Renal cortex interstitium (tissue), 15 donors: Measurements from ENCODE around the gene ZFP37. TPM values are rescaled to one million over a fixed set of nuclear protein-coding genes. Genes with fewer than 3 reads are reported as not detected.
"Not testable (repeated sequence)": the region's sequence is repeated elsewhere in the genome, so short reads cannot be mapped to it uniquely, and the experiment has no call there.

Experiments used
- DNase-seq, 11 donors: peaks; one replicate each; pipeline ENCODE4 v3.0.0-alpha.2; 2013; ENCODE audit warnings: low read depth in 9 of 11, low spot score in 4 of 11; ENCODE audit errors: extremely low read depth in 1 of 11
- long read RNA-seq, 16 experiments: transcript quantifications; one replicate each; lab custom pipeline, GENCODE V29; 2026
- polyA plus RNA-seq, 3 donors: library from polyadenylated mRNA; unstranded; fragments of 120-200 nt; gene quantifications; one replicate each; pipeline ENCODE4 v1.2.1, GENCODE V29; 2013; ENCODE audit not compliant: insufficient read length in 3 of 3

ZFP37 gene
- 10 to 100 TPM; 11.1 to 13.5 (median 13.0) TPM for polyA plus RNA-seq
- long read RNA-seq, donor 1, full-length matches to known transcripts = 4 of 4 reads
- long read RNA-seq, donor 1, partial matches to known transcripts = 0 of 4 reads
- long read RNA-seq, donor 1, other reads (novel, unspliced or antisense) = 0 of 4 reads
- long read RNA-seq, donor 2, full-length matches to known transcripts = 2 of 2 reads
- long read RNA-seq, donor 2, partial matches to known transcripts = 0 of 2 reads
- long read RNA-seq, donor 2, other reads (novel, unspliced or antisense) = 0 of 2 reads
- long read RNA-seq, donor 3, full-length matches to known transcripts = 2 of 2 reads
- long read RNA-seq, donor 3, partial matches to known transcripts = 0 of 2 reads
- long read RNA-seq, donor 3, other reads (novel, unspliced or antisense) = 0 of 2 reads
- long read RNA-seq, donor 4, full-length matches to known transcripts = 4 of 4 reads
- long read RNA-seq, donor 4, partial matches to known transcripts = 0 of 4 reads
- long read RNA-seq, donor 4, other reads (novel, unspliced or antisense) = 0 of 4 reads
- long read RNA-seq, donor 5 = 0 reads
- long read RNA-seq, donor 6, full-length matches to known transcripts = 4 of 4 reads
- long read RNA-seq, donor 6, partial matches to known transcripts = 0 of 4 reads
- long read RNA-seq, donor 6, other reads (novel, unspliced or antisense) = 0 of 4 reads
- long read RNA-seq, donor 7, full-length matches to known transcripts = 4 of 4 reads
- long read RNA-seq, donor 7, partial matches to known transcripts = 0 of 4 reads
- long read RNA-seq, donor 7, other reads (novel, unspliced or antisense) = 0 of 4 reads
- long read RNA-seq, donor 8, full-length matches to known transcripts = 12 of 12 reads
- long read RNA-seq, donor 8, partial matches to known transcripts = 0 of 12 reads
- long read RNA-seq, donor 8, other reads (novel, unspliced or antisense) = 0 of 12 reads
- long read RNA-seq, donor 9, partial matches to known transcripts = 0 of 4 reads
- long read RNA-seq, donor 9, other reads (novel, unspliced or antisense) = 0 of 4 reads
- long read RNA-seq, donor 10, partial matches to known transcripts = 0 of 1 reads
- long read RNA-seq, donor 10, other reads (novel, unspliced or antisense) = 0 of 1 reads
- long read RNA-seq, donor 11, full-length matches to known transcripts = 2 of 2 reads
- long read RNA-seq, donor 11, partial matches to known transcripts = 0 of 2 reads
- long read RNA-seq, donor 11, other reads (novel, unspliced or antisense) = 0 of 2 reads
- long read RNA-seq, donor 12, partial matches to known transcripts = 0 of 1 reads
- long read RNA-seq, donor 12, other reads (novel, unspliced or antisense) = 0 of 1 reads
- long read RNA-seq, donor 13 = 0 reads
- long read RNA-seq, donor 14, full-length matches to known transcripts = 2 of 2 reads
- long read RNA-seq, donor 14, partial matches to known transcripts = 0 of 2 reads
- long read RNA-seq, donor 14, other reads (novel, unspliced or antisense) = 0 of 2 reads
- long read RNA-seq, donor 15 = 0 reads
- long read RNA-seq, donor 16, full-length matches to known transcripts = 6 of 6 reads
- long read RNA-seq, donor 16, partial matches to known transcripts = 0 of 6 reads
- long read RNA-seq, donor 16, other reads (novel, unspliced or antisense) = 0 of 6 reads

DNA sequence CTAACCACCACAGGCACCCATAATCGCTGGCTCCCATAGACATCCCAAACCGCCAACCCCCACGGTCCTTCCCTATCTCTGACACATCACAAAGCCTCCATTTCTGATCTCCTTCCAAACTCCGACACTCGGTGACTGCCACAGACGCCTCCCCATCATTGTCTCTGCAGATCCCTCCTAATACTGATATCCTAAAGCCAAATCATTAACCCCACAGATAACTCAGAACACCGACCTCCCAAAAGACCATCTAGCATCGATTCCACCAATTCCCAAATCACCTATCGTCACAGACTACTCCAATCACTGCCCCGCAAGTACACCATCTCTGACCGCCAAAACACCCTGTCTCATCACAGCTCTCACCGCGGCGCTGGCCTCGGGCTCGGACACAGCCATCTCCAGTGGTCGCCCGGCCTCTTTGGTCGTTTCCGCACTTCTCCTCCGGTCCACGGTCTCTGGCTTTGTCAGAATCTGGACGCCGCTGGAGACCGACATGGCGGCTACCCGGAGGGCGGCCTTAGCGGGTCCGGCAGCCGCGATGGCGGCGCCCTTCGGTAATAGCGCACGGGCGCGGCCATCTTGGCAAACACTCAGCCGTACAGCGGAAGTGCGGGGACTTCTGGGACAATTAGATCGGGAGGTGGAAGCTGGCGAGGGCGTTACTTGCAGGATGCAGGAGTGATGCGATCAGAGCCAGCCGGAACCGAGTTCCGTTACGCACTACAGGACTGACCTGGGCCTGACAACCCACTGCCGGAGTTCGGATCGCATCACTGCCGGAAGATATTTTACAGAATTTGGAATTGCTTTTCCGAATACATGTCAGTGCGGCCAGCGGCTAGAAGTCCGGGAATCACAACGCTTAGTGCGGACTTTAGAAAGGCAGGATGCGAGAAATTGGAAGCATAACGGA, at the start of gene ZFP37:
Gene ZFP37, minus strand, starts transcription at position 534 of the 916 bp plus-strand sequence. Its CDS starts 36 bp downstream, at position 498.
- peak; percentile 86 to 95 (median 91) for DNase-seq

DNA sequence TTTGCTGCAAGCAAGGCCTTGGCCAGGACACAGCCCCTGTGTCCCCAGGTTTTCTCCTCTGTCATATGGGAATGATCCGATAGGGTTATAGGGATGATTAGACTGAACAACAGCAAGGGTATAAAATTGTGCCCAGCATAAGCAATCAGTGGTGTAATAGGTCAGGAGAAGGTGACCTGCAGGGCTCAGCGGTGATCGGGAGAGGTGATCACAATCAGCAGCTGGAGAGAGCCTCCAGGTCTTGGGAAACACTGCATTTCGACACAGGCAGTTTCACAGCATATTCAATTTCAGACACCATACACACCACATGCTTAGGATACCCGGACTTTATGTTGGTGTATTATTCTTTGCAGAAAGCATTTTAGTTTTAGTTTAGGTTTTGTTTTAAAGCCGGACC, 48.8 kb upstream of the ZFP37 start:
- not testable (repeated sequence) for DNase-seq

GRCh38 chr9:113095561-113095960, 39.0 kb upstream of the ZFP37 start:
- DNase-seq = no peak

DNA sequence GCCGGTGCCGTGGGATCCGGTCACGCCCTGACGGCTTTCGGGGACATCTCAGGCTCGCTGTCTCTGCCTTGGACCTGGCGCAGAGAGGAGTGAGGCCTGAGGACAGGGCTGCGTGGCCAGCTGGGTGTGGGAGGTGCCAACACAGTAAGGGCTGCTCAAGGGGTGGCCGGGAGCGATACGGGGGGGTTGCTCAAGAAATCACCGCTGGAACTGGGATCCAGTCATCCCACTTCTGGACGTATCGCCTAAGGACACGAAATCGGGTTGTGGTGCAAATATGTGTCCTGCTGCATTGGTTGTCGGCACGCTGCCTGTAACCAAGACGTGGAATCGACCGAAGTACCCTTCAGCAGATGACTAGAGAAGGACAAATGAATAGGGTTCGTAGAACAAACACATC, 33.4 kb upstream of the ZFP37 start:
- not testable (repeated sequence) for DNase-seq

DNA sequence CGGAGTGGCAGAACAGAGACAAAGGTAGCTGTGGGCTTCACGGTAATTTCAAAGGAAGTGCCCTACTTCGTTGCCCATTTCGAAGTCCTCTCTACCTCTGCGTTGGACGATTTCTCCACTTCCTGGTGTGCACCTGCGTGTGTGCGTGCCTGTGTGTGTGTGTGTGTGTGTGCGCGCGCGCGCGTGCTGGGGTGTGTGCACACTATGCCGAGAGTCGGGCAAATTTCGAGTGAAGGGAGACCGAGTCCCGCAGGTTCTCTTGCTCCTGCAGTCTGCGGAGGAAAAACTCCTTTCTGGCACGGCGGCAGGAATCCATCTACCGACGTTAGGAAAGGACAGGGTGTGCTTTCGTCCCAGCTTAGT, 32.6 kb upstream of the ZFP37 start:
- DNase-seq = not testable (repeated sequence)

GRCh38 chr9:113088456-113089142, 32.1 kb upstream of the ZFP37 start:
- peak in 5 of 11 donors; percentile 3 to 15 (median 13) for DNase-seq

GRCh38 chr9:113062932-113063310, 6.4 kb upstream of the ZFP37 start:
- not testable (repeated sequence) for DNase-seq

DNA sequence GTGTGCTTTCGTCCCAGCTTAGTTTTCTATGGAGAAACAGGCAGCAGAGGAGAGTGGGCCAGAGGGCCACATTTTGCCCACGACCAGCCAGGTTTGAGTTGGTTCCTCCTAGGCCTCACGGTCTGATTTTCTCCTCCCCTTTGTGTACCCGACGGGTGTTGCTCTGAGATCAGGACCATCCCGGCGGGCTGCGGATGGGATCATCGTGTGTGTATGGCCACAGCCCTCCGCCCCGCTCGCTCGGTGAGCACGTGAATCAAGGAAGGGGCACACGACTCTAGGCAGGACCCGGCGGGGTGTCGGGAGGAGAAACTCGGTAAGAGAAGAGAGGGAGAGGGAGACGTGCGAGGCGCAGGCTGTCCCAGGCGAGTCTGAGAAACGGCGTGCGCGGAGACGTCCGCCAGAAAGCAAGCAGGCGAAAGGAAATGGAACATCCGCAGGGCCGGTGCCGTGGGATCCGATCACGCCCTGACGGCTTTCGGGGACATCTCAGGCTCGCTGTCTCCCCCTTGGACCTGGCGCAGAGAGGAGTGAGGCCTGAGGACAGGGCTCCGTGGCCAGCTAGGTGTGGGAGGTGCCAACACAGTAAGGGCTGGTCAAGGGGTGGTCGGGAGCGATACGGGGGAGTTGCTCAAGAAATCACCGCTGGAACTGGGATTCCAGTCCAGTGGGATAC, 5.9 kb upstream of the ZFP37 start:
- DNase-seq = not testable (repeated sequence)

DNA sequence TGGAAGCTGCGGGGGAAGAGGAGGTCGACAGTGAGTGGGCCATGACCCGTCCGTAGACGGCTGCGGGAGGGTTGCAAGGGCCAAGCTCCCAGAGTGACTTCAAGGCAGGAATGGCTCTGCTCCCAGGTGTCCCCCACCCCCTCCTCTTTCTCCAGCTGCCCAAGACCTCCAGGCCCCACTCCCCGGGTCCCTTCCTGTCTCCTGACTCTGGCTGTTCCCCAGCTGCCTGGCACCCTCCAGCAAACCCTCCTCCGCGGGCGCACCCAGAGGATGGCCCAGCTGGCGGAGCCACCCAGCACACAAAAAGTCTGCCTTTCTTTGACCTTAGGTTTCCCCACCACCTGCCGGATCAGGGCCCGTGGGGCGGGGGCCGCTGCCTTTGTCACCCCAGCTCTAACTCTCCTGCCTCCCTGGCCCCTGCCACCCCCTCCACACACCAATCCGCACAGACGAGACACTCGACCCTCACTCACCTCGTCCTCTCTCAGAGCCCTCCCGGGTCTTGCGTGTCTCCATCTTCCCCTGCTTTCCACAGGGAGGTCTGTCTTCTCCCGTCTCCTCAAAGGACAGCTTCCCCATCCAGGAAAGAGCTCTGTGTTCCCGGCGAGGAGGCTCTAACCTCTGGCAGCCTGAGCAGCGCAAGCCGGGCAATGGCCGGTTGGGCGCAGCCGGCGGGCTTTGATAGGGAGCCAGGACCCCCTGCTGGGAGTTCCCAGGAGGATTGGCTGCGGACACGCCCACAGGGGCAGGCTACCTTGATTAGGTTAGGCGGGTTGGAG, 4.7 kb upstream of the ZFP37 start:
- peak in 3 of 11 donors; percentile 10 to 47 (median 34) for DNase-seq

DNA sequence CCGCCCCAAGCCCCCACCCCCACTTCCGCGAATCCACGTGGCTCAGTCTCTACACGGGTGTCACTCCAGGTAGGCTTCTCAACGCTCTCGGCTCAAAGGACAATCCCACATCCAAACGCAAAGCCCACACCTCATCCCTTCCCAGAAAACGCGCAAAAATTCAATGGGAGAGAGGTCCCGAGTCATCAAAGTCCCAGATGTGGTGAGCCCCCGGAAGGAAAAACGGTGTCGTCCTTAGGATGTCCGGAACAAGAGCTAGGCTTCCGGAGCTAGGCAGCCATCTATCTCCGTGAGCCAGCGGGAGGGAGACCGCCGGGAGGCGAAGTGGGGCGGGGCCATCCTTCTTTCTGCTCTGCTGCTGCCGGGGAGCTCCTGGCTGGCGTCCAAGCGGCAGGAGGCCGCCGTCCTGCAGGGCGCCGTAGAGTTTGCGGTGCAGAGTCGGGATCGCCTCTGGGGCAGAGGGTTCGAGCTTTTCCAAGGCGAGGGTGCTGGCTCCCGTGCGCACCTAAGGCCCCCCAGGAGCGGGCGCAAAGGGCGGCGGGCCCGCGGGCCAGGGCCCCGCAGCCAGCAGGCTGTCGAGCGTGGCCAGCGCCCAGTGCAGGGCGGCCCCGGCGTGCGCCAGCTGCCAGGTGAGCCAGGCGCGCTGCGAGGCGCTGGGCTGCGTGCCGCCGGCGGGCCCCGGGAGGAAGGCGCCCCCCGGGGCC, 3.2 kb upstream of the ZFP37 start:
- peak in 1 of 11 donors; percentile 24 for DNase-seq

GRCh38 chr9:113057193-113057592, 669 bp upstream of the ZFP37 start:
- no peak for DNase-seq

DNA sequence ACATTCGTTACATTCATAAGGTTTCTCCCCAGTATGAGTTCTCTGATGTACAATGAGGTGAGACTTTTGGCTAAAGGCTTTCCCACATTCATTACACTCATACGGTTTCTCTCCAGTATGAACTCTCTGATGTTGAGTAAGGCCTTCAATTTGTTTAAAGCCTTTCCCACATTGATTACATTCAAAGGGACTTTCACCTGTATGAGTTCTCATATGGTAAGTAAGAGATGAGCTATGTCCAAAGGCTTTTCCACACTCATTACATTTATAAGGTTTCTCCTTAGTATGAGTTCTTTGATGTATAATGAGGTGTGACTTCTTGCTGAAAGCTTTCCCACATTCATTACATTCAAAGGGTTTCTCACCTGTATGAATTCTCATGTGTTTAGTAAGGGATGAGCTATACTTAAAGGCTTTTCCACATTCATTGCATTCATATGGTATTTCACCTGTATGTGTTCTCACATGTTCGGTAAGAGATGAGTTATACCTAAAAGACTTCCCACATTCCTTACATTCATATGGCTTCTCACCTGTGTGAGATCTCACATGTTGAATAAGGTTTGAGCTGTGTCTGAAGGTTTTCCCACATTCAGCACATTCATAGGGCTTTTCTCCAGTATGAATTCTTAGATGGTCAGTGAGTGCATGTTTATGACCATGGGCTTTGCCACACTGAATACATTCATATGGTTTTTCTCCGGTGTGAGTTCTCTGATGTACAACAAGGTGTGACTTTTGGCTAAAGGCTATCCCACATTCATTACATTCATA, 13.5 kb downstream of the ZFP37 start:
- no peak for DNase-seq

DNA sequence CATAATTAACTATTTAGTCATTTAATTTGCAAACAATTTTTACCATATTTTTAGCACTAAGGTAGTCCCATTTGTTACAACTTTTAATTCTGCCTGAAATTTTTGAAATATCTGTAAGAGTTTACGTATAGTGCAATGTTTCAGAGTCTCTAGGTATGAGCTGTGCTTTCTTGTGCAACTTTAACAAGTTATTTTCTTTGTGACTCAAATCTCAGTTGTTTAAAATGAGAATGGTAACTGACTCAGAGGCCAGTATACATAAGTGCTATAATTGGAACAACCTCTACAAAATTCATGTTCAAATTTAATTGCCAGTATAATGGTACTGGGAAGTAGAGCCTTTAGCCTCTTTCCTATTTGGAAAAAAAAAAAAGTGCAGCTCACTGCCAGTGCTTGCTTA, 30.3 kb downstream of the ZFP37 start:
- DNase-seq = no peak

- DNase-seq = no peak
These were observed 38.3 kb downstream of the ZFP37 start for GRCh38 chr9:113018247-113018646.
